Femur (tissue), 1 donor: ENCODE measurements around the gene PLEKHG5.

Source experiments
- DNase-seq: peaks from one replicate; pipeline ENCODE4 v3.0.0-alpha.2; 2017

PLEKHG5 gene

GRCh38 chr1:6491480-6491962, at the start of gene PLEKHG5:
PLEKHG5 (minus strand) TSS chr1:6491667; CDS start chr1:6477571, 14,096 bp downstream.
- no peak for DNase-seq

GRCh38 chr1:6538956-6539355, 47.5 kb upstream of the PLEKHG5 start:
- no peak for DNase-seq

GRCh38 chr1:6536291-6536690, 44.8 kb upstream of the PLEKHG5 start:
- DNase-seq = no peak

- DNase-seq = no peak
Measured at GRCh38 chr1:6535214-6535613, 43.7 kb upstream of the PLEKHG5 start.

GRCh38 chr1:6534248-6534822, 42.9 kb upstream of the PLEKHG5 start:
- DNase-seq = no peak

- DNase-seq = no peak
Measured at GRCh38 chr1:6531996-6532395, 40.5 kb upstream of the PLEKHG5 start.

- DNase-seq = no peak
Measured at GRCh38 chr1:6530504-6531160, 39.2 kb upstream of the PLEKHG5 start.

GRCh38 chr1:6528492-6528891, 37.0 kb upstream of the PLEKHG5 start:
- no peak for DNase-seq

GRCh38 chr1:6526316-6526715, 34.8 kb upstream of the PLEKHG5 start:
- DNase-seq = no peak

- DNase-seq = no peak
Measured at GRCh38 chr1:6523566-6523965, 32.1 kb upstream of the PLEKHG5 start.

- DNase-seq = no peak
Measured at GRCh38 chr1:6521536-6521935, 30.1 kb upstream of the PLEKHG5 start.

GRCh38 chr1:6519935-6520671, 28.6 kb upstream of the PLEKHG5 start:
- DNase-seq = peak; percentile 90

GRCh38 chr1:6519491-6519934, 28.0 kb upstream of the PLEKHG5 start:
- DNase-seq = peak; percentile 86

- DNase-seq = no peak
Measured at GRCh38 chr1:6517435-6517851, 26.0 kb upstream of the PLEKHG5 start.

GRCh38 chr1:6515771-6516170, 24.3 kb upstream of the PLEKHG5 start:
- DNase-seq = no peak

- DNase-seq = no peak
Measured at GRCh38 chr1:6513320-6513801, 21.9 kb upstream of the PLEKHG5 start.

GRCh38 chr1:6512908-6513280, 21.4 kb upstream of the PLEKHG5 start:
- no peak for DNase-seq

GRCh38 chr1:6512245-6512907, 20.9 kb upstream of the PLEKHG5 start:
- DNase-seq = no peak

GRCh38 chr1:6511561-6512244, 20.2 kb upstream of the PLEKHG5 start:
- DNase-seq = no peak

GRCh38 chr1:6511056-6511455, 19.6 kb upstream of the PLEKHG5 start:
- no peak for DNase-seq

- DNase-seq = no peak
Measured at GRCh38 chr1:6510493-6510892, 19.0 kb upstream of the PLEKHG5 start.

GRCh38 chr1:6509919-6510291, 18.4 kb upstream of the PLEKHG5 start:
- DNase-seq = no peak
